ENCODE data around the gene ARHGAP4. TPM values are rescaled to one million over a fixed set of nuclear protein-coding genes. Genes with fewer than 3 reads are reported as not detected.

ARHGAP4 gene
- total RNA-seq, 1 experiment from 2014 or later = 67.4 TPM

GRCh38 chrX:153952373-153953026 lies 26.4 kb upstream of the ARHGAP4 start:
- DNase-seq (ENCODE audit: low read depth, low spot score) = no peak
- TF ChIP-seq, protein P1, sequence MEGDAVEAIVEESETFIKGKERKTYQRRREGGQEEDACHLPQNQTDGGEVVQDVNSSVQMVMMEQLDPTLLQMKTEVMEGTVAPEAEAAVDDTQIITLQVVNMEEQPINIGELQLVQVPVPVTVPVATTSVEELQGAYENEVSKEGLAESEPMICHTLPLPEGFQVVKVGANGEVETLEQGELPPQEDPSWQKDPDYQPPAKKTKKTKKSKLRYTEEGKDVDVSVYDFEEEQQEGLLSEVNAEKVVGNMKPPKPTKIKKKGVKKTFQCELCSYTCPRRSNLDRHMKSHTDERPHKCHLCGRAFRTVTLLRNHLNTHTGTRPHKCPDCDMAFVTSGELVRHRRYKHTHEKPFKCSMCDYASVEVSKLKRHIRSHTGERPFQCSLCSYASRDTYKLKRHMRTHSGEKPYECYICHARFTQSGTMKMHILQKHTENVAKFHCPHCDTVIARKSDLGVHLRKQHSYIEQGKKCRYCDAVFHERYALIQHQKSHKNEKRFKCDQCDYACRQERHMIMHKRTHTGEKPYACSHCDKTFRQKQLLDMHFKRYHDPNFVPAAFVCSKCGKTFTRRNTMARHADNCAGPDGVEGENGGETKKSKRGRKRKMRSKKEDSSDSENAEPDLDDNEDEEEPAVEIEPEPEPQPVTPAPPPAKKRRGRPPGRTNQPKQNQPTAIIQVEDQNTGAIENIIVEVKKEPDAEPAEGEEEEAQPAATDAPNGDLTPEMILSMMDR (IDR thresholded peaks at IDR 0.05 in 2 of 3, conservative IDR thresholded peaks at IDR 0.05 in 1 of 3; ENCODE audit: borderline replicate concordance in 1 of 3, insufficient read depth in 1 of 3, low read depth in 2 of 3, low read length in 2 of 3) = no peak
- TF ChIP-seq FOSL1 (IDR thresholded peaks at IDR 0.05; ENCODE audit: low read depth) (no peak), ZBTB33 (IDR thresholded peaks at IDR 0.05; ENCODE audit: extremely low read depth, insufficient replicate concordance, low read length) (no peak), EZH2phosphoT487 (IDR thresholded peaks at IDR 0.05; ENCODE audit: borderline replicate concordance) (no peak), POLR2A (IDR thresholded peaks at IDR 0.05; ENCODE audit: borderline replicate concordance, extremely low read depth, insufficient read depth, insufficient read length) (no peak), RAD21 (IDR thresholded peaks at IDR 0.05; ENCODE audit: low read depth) (no peak), EGR1 (IDR thresholded peaks at IDR 0.05; ENCODE audit: low read depth) (no peak), TCF7L2 (IDR thresholded peaks at IDR 0.05; ENCODE audit: borderline replicate concordance, extremely low read depth, insufficient read depth, insufficient read length) (no peak), CBX3 (IDR thresholded peaks at IDR 0.05; ENCODE audit: low read depth) (no peak), ZNF274 (IDR thresholded peaks at IDR 0.05; ENCODE audit: low read depth, low read length) (no peak), EZH2 (IDR thresholded peaks at IDR 0.05) (no peak), ZFX (IDR thresholded peaks at IDR 0.05) (no peak), POLR2AphosphoS5 (IDR thresholded peaks at IDR 0.05; ENCODE audit: low read depth, low read length) (no peak)
- Histone ChIP-seq H3K9me3 (ENCODE audit: control insufficient read depth in 1 of 2, insufficient read depth in 1 of 2, low read depth in 1 of 2, low read length in 2 of 2) (no peaks in the 10 kb centered on the region), H3K36me3 (ENCODE audit: control insufficient read depth in 1 of 2, insufficient read depth in 2 of 2, low read length in 2 of 2) (peaks cover 0 to 17% of the 10 kb centered on the region in 2 experiments; a peak in 1 of 4 replicates), H3K4me2 (ENCODE audit: low read length) (no peak overlapping the region), H3K79me2 (ENCODE audit: insufficient read depth, low read length) (no peaks in the 10 kb centered on the region; the same call in 1 of the 2 replicates), H3K9me2 (ENCODE audit: insufficient read depth) (no peaks in the 10 kb centered on the region), H4K20me1 (ENCODE audit: insufficient read depth) (no peaks in the 10 kb centered on the region), H3K27ac (ENCODE audit: low read depth, low read length) (no peak overlapping the region), H3K4me1 (ENCODE audit: control insufficient read depth in 1 of 2, insufficient read depth in 2 of 2, low read length in 2 of 2) (no peaks in the 10 kb centered on the region; a peak in 1 of 4 replicates), H3K9ac (ENCODE audit: low read length) (no peak overlapping the region), H3K4me3 (replicated peaks in 1 of 2; ENCODE audit: low read depth in 1 of 2, low read length in 2 of 2) (no peak overlapping the region), H2AFZ (ENCODE audit: low read depth, low read length, poor library complexity, severe bottlenecking) (no peak overlapping the region), H3K27me3 (ENCODE audit: insufficient read depth, low read length) (no peaks in the 10 kb centered on the region)
- ChIA-PET RAD21 (ENCODE audit: low non-redundant PET in 1 of 2, low total read pairs in 2 of 2, uncharacterized antibody in 2 of 2, unreplicated experiment in 2 of 2) (no interaction called here), CTCF (no interaction called here), POLR2A (no interaction called here)
- intact Hi-C loops (cut with micrococcal nuclease) = loop anchor here (1.0 to 2.0 kb wide), 2 partner anchors 28 to 188 kb away; partner anchors contain the start of gene PLXNB3
- ATAC-seq = no peak
- BruUV-seq (replicated peaks) = no TSS peak
